M059J (cell line): Measurements from ENCODE around the gene WFS1. TPM values are rescaled to one million over a fixed set of nuclear protein-coding genes. Genes with fewer than 3 reads are reported as not detected.

Experiments
- DNase-seq: peaks from one replicate; pipeline ENCODE4 v3.0.0-alpha.2; 2012; ENCODE audit warnings: low read depth
- total RNA-seq: library from RNA; depleted of rRNA; stranded (reverse); fragments of >200 nt; shearing (Covaris generic); gene quantifications from 2 replicates; pipeline ENCODE4 v1.2.3, GENCODE V29; 2014

Gene WFS1
- total RNA-seq, 1 experiment from 2014 or later, result 56.7 TPM

DNA sequence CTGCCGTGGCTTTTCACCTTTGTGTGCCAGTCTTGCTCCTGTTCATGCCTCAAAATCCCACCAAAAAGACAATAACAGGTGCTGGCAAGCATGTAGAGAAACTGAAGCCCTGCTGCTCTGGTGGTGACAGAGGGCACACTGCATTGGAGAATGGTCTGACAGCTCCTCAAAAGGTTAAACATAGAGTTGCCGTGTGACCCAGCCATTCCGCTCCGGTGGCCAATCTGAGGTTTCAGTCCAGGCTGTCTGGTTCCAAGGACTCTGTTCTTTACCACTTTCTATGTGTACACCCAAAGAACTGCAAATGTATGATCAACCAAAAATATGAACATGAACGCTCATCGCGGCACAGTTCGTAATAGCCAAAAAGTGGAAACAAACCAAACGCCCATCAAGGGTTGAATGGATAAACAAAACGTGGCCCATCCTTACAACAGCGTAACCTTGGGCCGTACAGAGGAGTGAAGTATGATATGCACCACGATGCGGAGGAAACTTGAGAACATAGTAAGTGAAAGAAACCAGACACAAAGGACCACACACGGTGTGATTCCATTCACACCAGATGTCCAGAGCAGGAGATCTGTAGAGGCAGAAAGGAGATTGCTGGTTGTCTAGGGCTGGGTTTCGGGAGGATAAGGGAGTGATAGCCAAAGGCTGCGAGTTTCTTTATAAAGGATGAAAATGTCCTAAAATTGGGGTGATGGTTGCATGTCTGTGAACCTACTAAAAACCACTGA lies 33.6 kb upstream of the WFS1 start:
- no peak for DNase-seq

DNA sequence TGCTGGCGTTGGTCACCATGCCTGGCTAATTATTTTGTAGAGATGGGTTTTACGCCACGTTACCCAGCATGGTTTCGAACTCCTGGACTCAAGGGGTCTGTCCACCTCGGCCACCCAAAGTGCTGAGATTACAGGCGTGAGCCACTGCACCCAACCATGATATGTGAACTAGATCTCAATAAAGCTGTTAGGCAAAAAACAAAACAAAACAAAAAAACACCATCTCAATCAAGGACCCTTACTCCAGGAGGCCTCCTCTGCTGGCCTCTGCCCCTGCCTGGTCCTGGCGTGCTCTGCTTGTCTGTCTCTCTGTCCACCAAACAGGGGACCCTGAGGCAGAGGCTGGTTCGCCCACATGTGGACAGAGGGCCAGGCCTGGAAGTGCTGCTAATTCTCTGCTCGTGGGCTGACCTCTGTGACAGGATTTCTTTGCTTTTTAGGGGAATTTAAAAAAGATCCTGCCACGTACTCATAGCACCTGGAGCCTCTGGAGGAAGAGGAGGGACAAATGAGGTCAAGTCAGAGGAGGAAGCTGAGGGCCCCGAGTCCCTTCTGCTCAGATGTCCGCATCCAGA lies 32.7 kb upstream of the WFS1 start:
- DNase-seq, result no peak

DNA sequence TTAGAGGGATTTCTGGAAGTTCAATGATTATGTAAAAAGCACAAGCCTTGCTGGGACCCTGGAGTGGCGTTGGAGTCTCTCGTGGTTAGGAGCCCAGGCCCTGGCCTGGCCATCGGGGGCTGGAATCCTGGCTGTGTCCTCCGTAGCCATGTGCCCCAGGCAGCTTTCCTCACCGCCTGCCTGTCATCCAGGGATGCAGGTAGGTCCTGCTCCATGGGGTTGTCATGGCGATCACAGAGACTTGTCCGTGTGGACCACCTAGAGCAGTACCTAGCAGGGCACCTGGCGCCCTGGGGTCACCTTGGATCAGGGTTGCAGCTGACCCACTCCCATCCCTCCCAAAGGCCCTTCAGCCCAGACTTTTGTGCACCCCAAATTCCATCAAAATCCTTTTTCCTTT lies 30.2 kb upstream of the WFS1 start:
- no peak for DNase-seq

DNA sequence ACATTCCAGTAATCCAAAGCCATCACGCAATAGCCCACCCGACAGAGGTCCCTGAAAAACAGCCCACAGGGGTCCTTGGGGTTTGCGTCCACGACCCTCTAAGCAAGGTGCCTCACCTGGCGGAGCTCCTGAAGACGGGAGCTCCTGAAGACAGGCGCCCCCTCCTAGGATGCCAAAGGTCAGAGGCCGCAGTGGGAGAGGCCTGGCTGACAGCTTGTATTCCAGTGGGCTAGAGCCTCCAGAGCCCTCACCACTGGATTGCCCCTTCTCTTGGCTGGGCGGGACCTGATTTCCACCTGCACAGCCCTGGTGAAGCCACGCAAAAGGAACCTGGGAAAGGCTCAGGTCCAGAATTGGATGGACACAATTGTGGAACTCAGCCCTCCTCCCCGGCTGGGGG lies 29.7 kb upstream of the WFS1 start:
- DNase-seq, result no peak

- DNase-seq, result no peak
These were observed 28.4 kb upstream of the WFS1 start for GRCh38 chr4:6241062-6241845.

GRCh38 chr4:6242271-6243029 lies 27.2 kb upstream of the WFS1 start:
- no peak for DNase-seq

GRCh38 chr4:6245246-6246169 lies 24.1 kb upstream of the WFS1 start:
- no peak for DNase-seq

- no peak for DNase-seq
These were observed 23.4 kb upstream of the WFS1 start for GRCh38 chr4:6246170-6246634.

- DNase-seq, result no peak
These were observed 21.3 kb upstream of the WFS1 start for GRCh38 chr4:6248394-6248793.

DNA sequence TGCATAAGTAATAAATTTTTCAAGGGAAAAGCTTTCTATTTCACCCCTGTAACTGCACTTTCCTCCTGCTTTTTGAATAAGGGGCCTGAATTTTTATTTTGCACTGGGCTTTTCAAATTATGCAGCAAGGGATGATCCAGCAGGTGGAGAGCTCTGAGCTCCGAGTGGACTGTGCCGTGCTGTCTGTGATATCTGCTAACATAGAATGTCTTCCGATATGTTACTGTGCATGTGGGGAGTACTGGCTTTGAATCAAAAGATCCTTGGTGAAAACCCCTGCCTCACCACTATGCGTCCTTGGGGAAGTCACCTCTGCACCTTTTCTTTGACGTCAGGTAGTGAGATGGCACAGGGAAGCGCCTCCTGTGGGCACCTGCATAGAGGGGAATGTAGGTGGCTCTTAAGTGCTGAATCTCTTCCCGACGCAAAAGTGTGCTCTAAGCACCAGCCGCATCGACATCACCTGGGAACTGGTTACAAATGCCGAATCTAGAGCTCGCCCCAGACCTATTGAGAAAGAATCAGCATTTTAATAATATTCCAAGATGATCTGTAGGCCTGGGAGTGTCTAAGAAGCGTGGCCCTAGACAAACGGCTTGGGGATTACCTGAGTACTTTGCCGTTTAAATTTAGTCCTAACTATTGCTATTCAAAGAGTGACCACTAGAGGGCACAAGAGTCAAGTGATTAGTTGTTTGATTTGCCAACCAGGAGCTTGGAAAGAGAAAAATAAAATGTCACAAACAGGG lies 19.2 kb upstream of the WFS1 start:
- DNase-seq, result peak; percentile 63

GRCh38 chr4:6250984-6251295 lies 18.7 kb upstream of the WFS1 start:
- DNase-seq, result no peak

DNA sequence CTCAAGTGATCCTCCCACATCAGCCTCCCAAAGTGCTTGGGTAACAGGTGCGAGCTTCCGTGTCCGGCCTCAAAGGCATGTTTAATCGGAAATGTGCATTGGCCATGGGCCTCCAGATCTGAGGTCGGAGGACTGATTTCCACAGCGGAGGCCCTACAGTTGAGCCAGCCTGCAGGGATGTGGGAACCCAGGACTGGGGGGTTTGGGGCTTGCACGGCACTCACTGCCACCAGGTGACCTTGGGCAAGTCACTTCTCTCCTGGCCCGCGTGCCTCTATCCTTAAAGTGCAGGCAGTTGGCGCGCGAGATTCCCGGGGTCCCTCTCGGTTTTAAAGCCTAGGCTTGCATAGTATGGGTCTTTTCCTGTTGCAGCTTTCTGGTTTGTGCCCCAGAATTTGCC lies 18.3 kb upstream of the WFS1 start:
- DNase-seq, result no peak

DNA sequence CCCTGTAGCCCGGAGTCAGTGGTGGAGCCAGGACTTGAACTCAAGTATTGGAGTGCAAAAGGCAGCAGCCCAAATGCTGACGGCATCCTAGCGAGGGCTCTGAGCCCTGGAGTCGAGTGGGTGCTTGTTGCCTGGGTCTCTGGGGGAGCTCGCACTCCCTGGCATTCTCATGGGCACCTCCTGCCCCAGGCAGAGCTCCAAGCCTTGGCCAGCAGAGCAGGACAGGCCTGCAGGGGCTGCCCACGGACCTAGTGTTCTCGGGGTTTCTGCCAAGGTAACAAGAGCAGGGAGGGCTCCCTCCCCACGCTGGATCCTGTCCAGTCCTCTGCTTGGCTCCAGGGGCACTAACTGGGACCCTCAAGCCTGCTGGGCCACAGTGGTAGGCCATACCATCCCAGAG lies 17.6 kb upstream of the WFS1 start:
- DNase-seq, result no peak

DNA sequence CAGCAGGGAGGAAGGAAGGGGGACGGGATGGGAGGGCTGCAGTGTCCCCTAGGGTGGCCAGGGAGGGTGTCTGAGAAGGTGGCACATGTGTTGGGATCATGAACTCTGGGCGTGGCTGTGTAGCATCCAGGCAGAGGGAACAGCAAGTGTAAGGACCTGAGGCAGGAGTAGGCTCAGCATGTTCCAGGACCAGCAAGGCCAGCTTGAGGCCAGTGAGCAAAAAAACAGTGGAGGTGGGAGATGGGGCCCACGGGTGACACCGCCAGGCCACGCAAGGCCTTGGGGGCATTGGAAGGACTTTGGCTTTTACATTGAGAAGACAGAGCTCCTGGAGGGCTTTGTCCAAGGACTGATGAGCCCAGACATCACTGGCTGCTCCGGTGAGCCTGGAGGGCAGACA lies 16.5 kb upstream of the WFS1 start:
- no peak for DNase-seq

DNA sequence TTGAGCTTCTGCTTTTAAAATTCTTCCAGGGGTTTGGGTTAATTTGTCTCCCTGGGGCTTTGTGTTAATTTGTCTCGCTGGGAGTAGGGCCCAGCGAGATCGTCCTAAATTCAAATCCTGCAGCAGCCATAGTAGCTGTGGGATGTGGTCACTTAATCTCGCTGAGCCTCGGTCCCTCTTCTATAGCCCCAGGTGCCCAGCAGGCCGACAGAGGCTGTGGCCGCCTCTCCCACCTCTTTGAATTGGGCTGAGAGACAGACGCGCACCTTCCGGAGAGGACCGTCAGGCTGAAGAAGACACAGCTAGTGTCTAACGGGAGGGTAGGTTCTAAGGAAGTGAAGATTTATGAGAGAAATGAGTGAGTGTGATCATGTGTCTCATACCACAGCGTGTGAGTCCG lies 15.7 kb upstream of the WFS1 start:
- DNase-seq, result no peak

DNA sequence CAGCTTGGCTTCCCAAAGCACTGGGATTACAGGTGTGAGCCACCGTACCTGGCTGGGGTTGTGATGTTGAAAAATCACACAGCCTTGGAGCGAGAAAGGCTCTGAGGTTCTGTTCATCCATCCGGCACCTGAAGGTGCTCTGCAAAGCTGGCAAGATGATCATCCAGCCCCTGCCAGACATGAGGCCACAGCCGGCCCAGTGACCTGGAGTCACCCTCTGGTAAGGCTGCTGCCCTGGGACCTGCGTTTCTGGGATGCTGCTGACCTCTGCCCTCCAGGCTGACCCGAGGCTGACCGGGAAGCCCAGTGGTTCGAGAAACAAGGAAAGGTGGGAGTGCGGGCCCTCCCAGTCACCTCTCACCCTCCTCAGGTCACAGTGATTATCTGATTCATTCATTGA lies 13.5 kb upstream of the WFS1 start:
- no peak for DNase-seq

- peak; percentile 48 for DNase-seq
These were observed 12.2 kb upstream of the WFS1 start for GRCh38 chr4:6257247-6258025.

DNA sequence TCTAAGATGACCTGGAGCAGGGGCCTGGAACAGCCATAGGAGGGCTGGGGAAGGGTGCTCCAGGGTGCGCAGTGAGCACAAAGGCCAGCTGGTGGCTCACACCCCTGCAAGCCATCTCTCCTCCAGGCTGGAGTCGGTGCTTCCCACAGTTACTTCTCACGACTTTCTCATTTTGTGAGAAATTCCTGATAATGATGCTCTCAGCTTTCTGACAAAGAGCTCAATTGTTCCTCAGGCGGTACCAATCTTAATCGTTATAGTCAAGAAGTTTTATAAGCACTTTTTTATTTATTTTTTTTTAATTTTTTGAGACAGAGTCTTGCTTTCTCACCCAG lies 11.7 kb upstream of the WFS1 start:
- no peak for DNase-seq

DNA sequence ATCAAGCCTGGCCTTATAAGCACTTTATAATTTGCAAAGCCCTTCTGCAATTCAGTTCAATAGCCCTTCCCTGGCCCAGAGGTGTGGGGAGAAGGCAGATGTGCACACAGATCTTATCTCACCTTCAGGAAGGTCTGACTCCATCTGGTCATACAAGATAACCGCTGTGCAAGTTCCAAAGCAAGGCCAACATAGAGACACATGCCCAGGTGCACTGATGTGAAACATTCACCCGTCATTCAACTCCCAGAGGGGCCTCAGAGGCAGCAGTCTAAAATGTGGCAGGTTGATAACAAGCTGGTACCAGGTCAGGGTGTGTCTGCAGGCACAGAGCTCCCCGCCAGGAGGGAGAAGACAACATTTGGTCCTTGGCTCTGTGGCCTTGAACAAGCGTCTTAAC lies 10.9 kb upstream of the WFS1 start:
- no peak for DNase-seq

- no peak for DNase-seq
These were observed 9.8 kb upstream of the WFS1 start for GRCh38 chr4:6259886-6260285.
